ENCODE data around the gene MOB2. TPM values are rescaled to one million over a fixed set of nuclear protein-coding genes. Genes with fewer than 3 reads are reported as not detected.

The MOB2 gene
- total RNA-seq, 1 experiment from 2014 or later: 22.7 TPM

- Histone ChIP-seq H3K18ac (ENCODE audit: insufficient read length, low read depth, low read length) (no peak overlapping the region), H3K23ac (ENCODE audit: insufficient read length, low read depth, low read length) (no peak overlapping the region), H3K79me2 (ENCODE audit: insufficient read depth, low read length) (peaks cover 3% of the 10 kb centered on the region; the same call in 1 of the 2 replicates), H2BK12ac (ENCODE audit: insufficient read length, low read depth, low read length) (no peak overlapping the region), H4K20me1 (ENCODE audit: control insufficient read depth, insufficient read depth, insufficient read length) (no peaks in the 10 kb centered on the region), H3K56ac (ENCODE audit: insufficient read length, low read depth, low read length) (no peak overlapping the region), H4K8ac (replicated peaks; ENCODE audit: insufficient read length, low read depth, low read length) (no peak overlapping the region), H2AK5ac (ENCODE audit: insufficient read length, low read length) (no peak overlapping the region), H3K23me2 (ENCODE audit: insufficient read length, low read depth, low read length, poor library complexity, severe bottlenecking) (no peaks in the 10 kb centered on the region), H3K79me1 (ENCODE audit: insufficient read depth, low read depth, low read length, poor library complexity, severe bottlenecking) (peaks cover 3% of the 10 kb centered on the region), H3K4me1 (ENCODE audit: insufficient read depth, low read length) (no peaks in the 10 kb centered on the region), H3K27ac (ENCODE audit: insufficient read length, low read depth, low read length) (no peak overlapping the region), H2BK15ac (ENCODE audit: low read depth, low read length) (no peak overlapping the region), H2BK120ac (ENCODE audit: low read depth, low read length, poor library complexity, severe bottlenecking) (no peak overlapping the region), H3T11ph (ENCODE audit: low read length) (no peak overlapping the region), H4K91ac (ENCODE audit: insufficient read length, low read depth, low read length) (no peak overlapping the region), H3K14ac (ENCODE audit: insufficient read depth, low read length) (no peak overlapping the region), H2AFZ (ENCODE audit: low read length) (no peak overlapping the region), H3K4me2 (ENCODE audit: insufficient read depth, insufficient read length, low read length) (no peak overlapping the region), H3K27me3 (ENCODE audit: insufficient read depth, low read length) (no peaks in the 10 kb centered on the region), H4K5ac (ENCODE audit: insufficient read length, low read depth, low read length) (no peak overlapping the region), H3K9ac (ENCODE audit: extremely low read depth, insufficient read length, low read length) (no peak overlapping the region), H3K4ac (ENCODE audit: low read depth, low read length) (no peak overlapping the region), H2BK5ac (ENCODE audit: insufficient read length, low read length) (no peak overlapping the region), H2BK20ac (ENCODE audit: low read depth, low read length, poor library complexity, severe bottlenecking) (no peak overlapping the region), H3K9me3 (ENCODE audit: control insufficient read depth, low read depth, low read length) (no peaks in the 10 kb centered on the region)
- no peaks in the 10 kb centered on the region for H3K9me3 Mint-ChIP-seq
- H3K36me3 Mint-ChIP-seq (ENCODE audit: insufficient read depth in 1 of 3, low read depth in 3 of 3): no peaks in the 10 kb centered on the region
- H3K27me3 Mint-ChIP-seq (ENCODE audit: low read depth): no peaks in the 10 kb centered on the region
- peaks cover 0 to 5% of the 10 kb centered on the region in 2 experiments; a peak in 1 of 4 replicates for H3K4me1 Mint-ChIP-seq
- no peak for TF ChIP-seq CTCF (conservative IDR thresholded peaks at IDR 0.05)
- no CpG with 5 or more reads among the region's 23 CpGs for WGBS (ENCODE audit: extremely low coverage, insufficient read length, low lambda C conversion rate)
- no peak for DNase-seq
- no peak overlapping the region; a peak in 1 of 7 replicates for H3K27ac Mint-ChIP-seq
- no peak overlapping the region for H3K4me3 Mint-ChIP-seq
These were observed 1.4 kb upstream of the MOB2 start for GRCh38 chr11:1487851-1488574.
